ENCODE results near the gene TTC38. TPM values are rescaled to one million over a fixed set of nuclear protein-coding genes. Genes with fewer than 3 reads are reported as not detected.

Gene TTC38
- total RNA-seq, 1 donor from 2014 or later = 8.4 TPM

DNA sequence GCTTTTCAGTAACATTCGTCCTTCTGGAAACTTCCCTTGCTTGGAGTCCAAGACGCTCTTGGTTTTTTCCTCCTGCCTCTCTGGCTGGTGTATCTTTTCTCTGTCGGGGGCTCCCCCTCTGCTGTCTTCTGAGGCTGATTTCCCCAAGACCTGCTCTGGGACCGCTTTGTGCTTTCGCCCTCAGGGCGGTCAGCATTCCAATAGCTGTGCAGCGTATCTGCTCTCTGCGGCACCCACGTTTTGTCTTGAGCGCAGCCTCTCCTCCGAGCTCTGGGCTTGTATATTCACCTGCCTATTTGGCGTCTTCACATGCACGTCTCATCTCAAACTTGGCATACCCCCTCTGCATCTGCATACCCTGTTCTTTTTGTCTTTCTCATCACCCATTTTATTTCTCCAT is 31.3 kb downstream of the TTC38 start:
- H3K27me3 ChIP-seq (ENCODE audit: control insufficient read depth, insufficient read depth, low read length) = no peaks in the 10 kb centered on the region
- DNase-seq (ENCODE audit: low read depth) = no peak
- H3K4me3 ChIP-seq (ENCODE audit: low read depth, low read length) = no peak overlapping the region
- no peaks in the 10 kb centered on the region for H3K36me3 ChIP-seq (ENCODE audit: control insufficient read depth, insufficient read depth, low read length)
- TF ChIP-seq, protein P1, sequence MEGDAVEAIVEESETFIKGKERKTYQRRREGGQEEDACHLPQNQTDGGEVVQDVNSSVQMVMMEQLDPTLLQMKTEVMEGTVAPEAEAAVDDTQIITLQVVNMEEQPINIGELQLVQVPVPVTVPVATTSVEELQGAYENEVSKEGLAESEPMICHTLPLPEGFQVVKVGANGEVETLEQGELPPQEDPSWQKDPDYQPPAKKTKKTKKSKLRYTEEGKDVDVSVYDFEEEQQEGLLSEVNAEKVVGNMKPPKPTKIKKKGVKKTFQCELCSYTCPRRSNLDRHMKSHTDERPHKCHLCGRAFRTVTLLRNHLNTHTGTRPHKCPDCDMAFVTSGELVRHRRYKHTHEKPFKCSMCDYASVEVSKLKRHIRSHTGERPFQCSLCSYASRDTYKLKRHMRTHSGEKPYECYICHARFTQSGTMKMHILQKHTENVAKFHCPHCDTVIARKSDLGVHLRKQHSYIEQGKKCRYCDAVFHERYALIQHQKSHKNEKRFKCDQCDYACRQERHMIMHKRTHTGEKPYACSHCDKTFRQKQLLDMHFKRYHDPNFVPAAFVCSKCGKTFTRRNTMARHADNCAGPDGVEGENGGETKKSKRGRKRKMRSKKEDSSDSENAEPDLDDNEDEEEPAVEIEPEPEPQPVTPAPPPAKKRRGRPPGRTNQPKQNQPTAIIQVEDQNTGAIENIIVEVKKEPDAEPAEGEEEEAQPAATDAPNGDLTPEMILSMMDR (IDR thresholded peaks at IDR 0.05; ENCODE audit: insufficient read depth, low read length, severe bottlenecking) = no peak
- FAIRE-seq = no peak

DNA sequence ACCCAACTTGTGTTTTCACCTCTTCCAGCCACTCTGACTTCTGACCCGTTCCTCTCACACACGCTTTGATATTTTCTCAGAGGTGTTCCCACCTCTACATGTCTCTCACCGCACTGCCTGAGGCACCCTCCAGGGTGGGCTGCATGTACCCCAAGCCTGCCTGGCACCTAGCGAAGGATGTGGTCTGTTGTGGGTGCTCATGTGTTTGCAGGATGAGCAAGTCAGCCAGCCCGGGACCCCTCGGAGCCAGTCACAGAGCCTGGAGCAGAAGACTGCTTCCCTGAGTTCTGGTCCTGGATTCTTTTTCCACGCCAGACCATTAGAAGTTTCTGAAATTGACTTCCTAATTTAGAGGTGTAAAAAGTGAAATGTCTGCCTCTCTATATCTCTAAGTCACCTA is 32.7 kb downstream of the TTC38 start:
- no peaks in the 10 kb centered on the region for H3K27me3 ChIP-seq (ENCODE audit: control insufficient read depth, insufficient read depth, low read length)
- FAIRE-seq (no peak), DNase-seq (ENCODE audit: low read depth) (no peak)
- no peak overlapping the region for H3K4me3 ChIP-seq (ENCODE audit: low read depth, low read length)
- H3K36me3 ChIP-seq (ENCODE audit: control insufficient read depth, insufficient read depth, low read length) = no peaks in the 10 kb centered on the region
- TF ChIP-seq, protein P1 (IDR thresholded peaks at IDR 0.05; ENCODE audit: insufficient read depth, low read length, severe bottlenecking) = no peak

DNA sequence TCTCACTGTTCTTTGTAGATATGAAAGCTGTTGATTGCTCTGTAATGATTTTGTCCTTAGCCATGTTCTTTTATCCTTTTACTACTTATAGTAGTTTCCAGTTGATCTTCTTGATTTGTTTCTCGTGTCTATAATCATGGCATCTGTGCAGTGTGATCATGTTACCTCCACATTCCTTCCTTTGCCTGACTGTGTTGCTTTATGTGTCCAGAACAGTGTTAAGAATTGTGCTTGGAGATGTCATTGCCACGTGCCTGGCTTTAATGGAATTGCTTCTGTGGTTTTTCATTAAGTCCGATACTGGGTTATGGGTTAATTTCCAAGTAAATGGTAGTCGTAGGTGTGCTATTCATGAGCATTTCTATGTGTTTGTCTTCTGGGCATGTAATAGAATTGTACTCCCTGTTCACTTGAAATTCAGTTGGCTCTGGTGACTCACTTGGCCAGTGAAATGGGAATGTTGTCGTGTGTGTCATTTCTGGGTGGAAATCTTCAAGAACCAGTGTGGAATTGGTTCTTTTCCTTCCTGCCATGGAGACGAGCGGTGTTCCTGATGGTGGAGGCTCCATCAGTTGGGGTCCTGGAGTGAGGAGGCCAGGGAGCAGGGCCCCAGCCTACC is 35.6 kb downstream of the TTC38 start:
- H3K36me3 ChIP-seq (ENCODE audit: control insufficient read depth, insufficient read depth, low read length) = peaks cover 1% of the 10 kb centered on the region
- no peak overlapping the region for H3K4me3 ChIP-seq (ENCODE audit: low read depth, low read length)
- no peaks in the 10 kb centered on the region for H3K27me3 ChIP-seq (ENCODE audit: control insufficient read depth, insufficient read depth, low read length)
- FAIRE-seq (no peak), DNase-seq (ENCODE audit: low read depth) (peak; percentile 22)
- TF ChIP-seq, protein P1 (IDR thresholded peaks at IDR 0.05; ENCODE audit: insufficient read depth, low read length, severe bottlenecking) = no peak

DNA sequence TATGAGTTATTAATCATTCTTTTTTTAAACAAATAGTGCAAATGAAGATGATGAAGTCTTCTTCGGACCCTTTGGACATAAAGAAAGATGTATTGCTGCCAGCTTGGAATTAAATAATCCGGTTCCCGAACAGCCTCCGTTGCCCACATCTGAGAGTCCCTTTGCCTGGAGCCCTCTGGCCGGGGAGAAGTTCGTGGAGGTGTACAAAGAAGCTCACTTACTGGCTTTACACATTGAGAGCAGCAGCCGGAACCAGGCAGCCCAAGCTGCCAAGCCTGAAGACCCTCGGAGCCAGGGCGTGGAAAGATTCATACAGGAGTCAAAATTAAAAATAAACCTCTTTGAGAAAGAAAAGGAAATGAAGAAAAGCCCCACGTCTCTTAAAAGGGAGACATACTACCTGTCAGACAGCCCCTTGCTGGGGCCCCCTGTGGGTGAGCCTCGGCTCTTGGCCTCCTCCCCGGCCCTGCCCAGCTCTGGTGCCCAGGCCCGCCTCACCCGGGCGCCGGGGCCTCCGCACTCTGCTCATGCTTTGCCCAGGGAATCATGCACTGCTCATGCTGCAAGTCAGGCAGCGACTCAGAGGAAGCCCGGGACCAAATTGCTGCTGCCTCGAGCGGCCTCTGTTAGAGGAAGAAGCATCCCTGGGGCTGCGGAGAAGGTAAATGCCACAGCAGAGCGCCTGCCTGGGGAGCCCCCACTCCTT is 40.6 kb downstream of the TTC38 start:
- H3K4me3 ChIP-seq (ENCODE audit: low read depth, low read length) = no peak overlapping the region
- FAIRE-seq (no peak), DNase-seq (ENCODE audit: low read depth) (no peak)
- TF ChIP-seq, protein P1 (IDR thresholded peaks at IDR 0.05; ENCODE audit: insufficient read depth, low read length, severe bottlenecking) = no peak
- H3K27me3 ChIP-seq (ENCODE audit: control insufficient read depth, insufficient read depth, low read length) = no peaks in the 10 kb centered on the region
- peaks cover 1% of the 10 kb centered on the region for H3K36me3 ChIP-seq (ENCODE audit: control insufficient read depth, insufficient read depth, low read length)

DNA sequence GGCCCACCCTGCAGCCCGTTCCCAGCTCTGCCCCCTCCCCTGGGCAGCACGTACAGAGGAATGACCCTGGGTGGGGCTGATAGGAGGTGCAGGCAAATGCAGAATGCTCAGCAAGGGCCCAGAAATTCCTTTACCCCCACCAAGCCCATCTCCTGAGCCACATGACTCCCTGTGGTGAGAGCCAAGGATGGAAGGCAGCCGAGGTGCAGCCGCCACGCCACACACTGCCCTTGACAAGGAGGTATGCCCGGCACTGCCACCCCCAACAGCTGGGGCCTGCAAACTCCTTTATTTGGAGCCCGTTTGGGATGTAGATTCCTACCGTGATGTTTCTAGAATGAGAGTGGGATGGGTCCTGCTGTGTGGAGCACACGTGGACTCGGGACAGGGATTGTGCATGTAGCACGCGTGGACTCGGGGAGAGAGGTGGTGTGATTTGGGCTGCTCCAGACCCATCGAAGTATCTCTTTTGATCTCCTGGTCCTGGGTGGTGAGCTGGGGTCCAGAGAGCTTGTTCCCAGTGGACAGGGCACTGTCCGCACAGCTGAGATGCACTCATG is 41.8 kb downstream of the TTC38 start:
- no peak for DNase-seq (ENCODE audit: low read depth)
- Histone ChIP-seq H3K4me3 (ENCODE audit: low read depth, low read length) (no peak overlapping the region), H3K27me3 (ENCODE audit: control insufficient read depth, insufficient read depth, low read length) (no peaks in the 10 kb centered on the region), H3K36me3 (ENCODE audit: control insufficient read depth, insufficient read depth, low read length) (peaks cover 1% of the 10 kb centered on the region)
- TF ChIP-seq, protein P1 (IDR thresholded peaks at IDR 0.05; ENCODE audit: insufficient read depth, low read length, severe bottlenecking) = no peak
- FAIRE-seq = peak; percentile 89

All from bronchial epithelial cell (primary cell).